ENCODE measurements around the gene CCSAP.

Gene CCSAP

GRCh38 chr1:229323885-229324553 is 18.8 kb downstream of the CCSAP start:
- no peak for DNase-seq
- H3K27me3 Mint-ChIP-seq: no peaks in the 10 kb centered on the region
- peaks cover 34% of the 10 kb centered on the region for H3K36me3 Mint-ChIP-seq (ENCODE audit: low read depth)
- no peak for ATAC-seq
- no peak overlapping the region for H3K4me3 Mint-ChIP-seq
- peaks cover 42% of the 10 kb centered on the region for H3K4me1 Mint-ChIP-seq
- no peak overlapping the region for H3K27ac Mint-ChIP-seq
- H3K9me3 Mint-ChIP-seq: no peaks in the 10 kb centered on the region

DNA sequence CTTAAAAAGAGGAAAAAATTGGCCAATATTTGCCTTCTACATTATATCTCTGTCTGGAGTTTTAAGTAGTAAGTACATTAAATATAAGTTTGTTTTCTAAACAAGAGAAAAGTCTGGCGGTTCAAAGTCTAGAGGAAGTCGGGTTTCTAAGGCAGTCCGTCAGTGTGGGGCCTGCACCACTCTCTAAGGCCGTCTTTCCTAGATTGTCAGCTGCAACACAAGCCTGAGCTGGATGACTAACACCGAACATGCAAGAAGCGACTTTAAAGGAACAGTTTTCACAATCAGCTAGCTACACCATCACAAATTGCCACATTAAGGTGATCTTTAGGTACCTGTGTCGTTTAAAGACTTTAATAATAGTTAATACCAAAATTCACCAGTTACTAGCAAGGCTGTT is 19.6 kb downstream of the CCSAP start:
- H3K27me3 Mint-ChIP-seq: no peaks in the 10 kb centered on the region
- H3K9me3 Mint-ChIP-seq: no peaks in the 10 kb centered on the region
- peaks cover 38% of the 10 kb centered on the region for H3K36me3 Mint-ChIP-seq (ENCODE audit: low read depth)
- H3K4me1 Mint-ChIP-seq: peaks cover 36% of the 10 kb centered on the region
- DNase-seq: no peak
- no peak for ATAC-seq
- no peak overlapping the region for H3K27ac Mint-ChIP-seq
- no peak overlapping the region for H3K4me3 Mint-ChIP-seq

- H3K4me3 Mint-ChIP-seq: no peak overlapping the region
- H3K9me3 Mint-ChIP-seq: no peaks in the 10 kb centered on the region
- H3K27me3 Mint-ChIP-seq: no peaks in the 10 kb centered on the region
- no peak for ATAC-seq
- peaks cover 23% of the 10 kb centered on the region for H3K36me3 Mint-ChIP-seq (ENCODE audit: low read depth)
- H3K27ac Mint-ChIP-seq: no peak overlapping the region
- peaks cover 6% of the 10 kb centered on the region for H3K4me1 Mint-ChIP-seq
- DNase-seq: no peak
These were observed 23.4 kb downstream of the CCSAP start for GRCh38 chr1:229319487-229319886.

- H3K4me1 Mint-ChIP-seq: no peaks in the 10 kb centered on the region
- H3K36me3 Mint-ChIP-seq (ENCODE audit: low read depth): peaks cover 14% of the 10 kb centered on the region
- ATAC-seq: no peak
These were observed 24.8 kb downstream of the CCSAP start for GRCh38 chr1:229318056-229318455.

GRCh38 chr1:229316166-229316565 is 26.7 kb downstream of the CCSAP start:
- no peaks in the 10 kb centered on the region for H3K4me1 Mint-ChIP-seq
- no peaks in the 10 kb centered on the region for H3K9me3 Mint-ChIP-seq
- DNase-seq (no peak), ATAC-seq (no peak)
- H3K36me3 Mint-ChIP-seq (ENCODE audit: low read depth): peaks cover 14% of the 10 kb centered on the region
- no peak overlapping the region for H3K4me3 Mint-ChIP-seq
- no peaks in the 10 kb centered on the region for H3K27me3 Mint-ChIP-seq
- H3K27ac Mint-ChIP-seq: no peak overlapping the region

More at GRCh38 chr1:229318056-229318455, 24.8 kb downstream of the CCSAP start:
- no peak overlapping the region for H3K27ac Mint-ChIP-seq
- H3K9me3 Mint-ChIP-seq: no peaks in the 10 kb centered on the region
- no peaks in the 10 kb centered on the region for H3K27me3 Mint-ChIP-seq
- no peak overlapping the region for H3K4me3 Mint-ChIP-seq
- DNase-seq: no peak

GRCh38 chr1:229310833-229311232 is 32.0 kb downstream of the CCSAP start:
- Mint-ChIP-seq H3K36me3 (ENCODE audit: low read depth) (peaks cover 14% of the 10 kb centered on the region), H3K27me3 (no peaks in the 10 kb centered on the region), H3K4me1 (no peaks in the 10 kb centered on the region), H3K9me3 (no peaks in the 10 kb centered on the region), H3K27ac (no peak overlapping the region), H3K4me3 (no peak overlapping the region)
- DNase-seq: no peak
- no peak for ATAC-seq

DNA sequence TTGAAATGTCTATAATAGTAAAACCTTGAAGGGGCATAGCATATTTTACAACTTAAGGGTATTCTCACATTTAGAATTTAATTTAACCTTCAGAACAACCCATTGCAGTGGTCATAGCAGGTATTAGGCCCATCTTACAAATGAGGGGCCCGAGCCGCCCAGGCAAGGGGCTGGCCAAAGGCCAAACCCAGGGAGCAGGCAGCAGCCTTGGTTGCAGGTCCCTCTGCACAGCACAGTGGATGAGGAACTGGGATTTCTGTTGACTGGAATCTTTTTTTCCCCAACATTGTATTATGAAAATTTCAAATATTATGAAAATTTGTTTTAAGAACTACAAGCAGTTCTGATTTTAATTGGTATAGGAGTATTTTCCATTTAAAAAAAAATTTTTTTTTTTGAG is 33.2 kb downstream of the CCSAP start:
- no peak for DNase-seq
- Mint-ChIP-seq H3K27me3 (no peaks in the 10 kb centered on the region), H3K9me3 (no peaks in the 10 kb centered on the region), H3K4me3 (no peak overlapping the region), H3K4me1 (peaks cover 4% of the 10 kb centered on the region), H3K36me3 (ENCODE audit: low read depth) (peaks cover 13% of the 10 kb centered on the region), H3K27ac (no peak overlapping the region)
- no peak for ATAC-seq

DNA sequence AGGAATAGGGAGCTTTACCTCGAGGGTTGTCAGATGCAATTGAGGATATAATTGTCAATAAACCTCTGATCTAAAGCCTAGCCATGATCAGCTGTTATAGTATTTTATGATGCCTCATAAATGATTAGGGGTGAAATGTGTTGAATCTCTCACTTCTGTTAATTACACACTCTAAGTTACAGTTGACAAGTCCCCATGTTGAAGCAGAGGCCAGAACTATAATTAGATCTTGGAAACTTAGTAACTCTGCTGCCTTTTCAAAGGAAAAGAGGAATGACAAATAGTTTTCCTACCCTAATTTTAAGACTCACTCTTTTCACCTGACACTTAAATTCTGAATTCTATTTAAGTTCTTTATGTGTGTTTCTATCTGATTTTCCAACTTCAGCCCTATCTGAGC is 33.8 kb downstream of the CCSAP start:
- no peaks in the 10 kb centered on the region for H3K9me3 Mint-ChIP-seq
- peaks cover 4% of the 10 kb centered on the region for H3K4me1 Mint-ChIP-seq
- no peaks in the 10 kb centered on the region for H3K27me3 Mint-ChIP-seq
- ATAC-seq (no peak), DNase-seq (no peak)
- peaks cover 17% of the 10 kb centered on the region for H3K36me3 Mint-ChIP-seq (ENCODE audit: low read depth)
- no peak overlapping the region for H3K4me3 Mint-ChIP-seq
- H3K27ac Mint-ChIP-seq: no peak overlapping the region

GRCh38 chr1:229305392-229305791 is 37.5 kb downstream of the CCSAP start:
- Mint-ChIP-seq H3K36me3 (ENCODE audit: low read depth) (peaks cover 30% of the 10 kb centered on the region), H3K27ac (no peak overlapping the region), H3K4me1 (peaks cover 12% of the 10 kb centered on the region), H3K9me3 (no peaks in the 10 kb centered on the region), H3K27me3 (no peaks in the 10 kb centered on the region), H3K4me3 (no peak overlapping the region)
- no peak for ATAC-seq
- no peak for DNase-seq

DNA sequence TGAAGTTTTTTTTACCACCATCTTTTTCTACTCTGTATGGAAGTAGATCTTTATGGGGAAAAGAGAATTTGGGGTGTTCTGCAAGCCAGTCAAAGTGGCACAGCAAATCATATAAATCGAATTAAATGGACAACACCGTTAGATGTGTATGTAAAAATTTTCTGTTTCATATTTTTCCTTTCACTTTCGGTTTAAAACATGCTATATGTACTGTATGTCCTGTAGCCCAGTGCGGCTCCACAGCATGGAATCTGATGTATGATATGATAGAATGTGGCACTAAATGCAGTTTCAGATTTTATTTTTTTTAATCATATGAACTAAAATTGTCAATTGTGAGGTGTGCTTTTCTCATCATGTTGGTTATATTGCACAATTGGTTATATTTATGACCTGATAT is 39.0 kb downstream of the CCSAP start:
- peaks cover 39% of the 10 kb centered on the region for H3K36me3 Mint-ChIP-seq (ENCODE audit: low read depth)

DNA sequence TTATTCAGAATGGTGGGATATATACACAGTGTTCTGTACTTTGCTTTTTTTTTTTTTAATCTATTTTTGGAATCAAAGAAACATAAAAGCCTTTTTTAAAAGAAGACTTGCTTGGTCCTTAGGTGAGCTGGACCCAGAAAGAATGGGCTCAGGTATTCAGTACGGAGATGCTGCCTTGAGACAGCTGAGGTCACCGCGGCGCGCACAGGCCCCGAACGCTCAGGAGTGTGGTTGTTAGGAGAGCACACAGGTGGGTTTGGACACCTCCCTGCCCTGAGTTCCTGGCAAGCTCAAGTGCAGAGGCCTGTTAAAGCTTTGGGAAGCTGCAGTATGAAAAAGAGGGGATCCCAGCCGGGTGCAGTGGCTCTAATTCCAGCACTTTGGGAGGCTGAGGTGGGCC is 40.1 kb downstream of the CCSAP start:
- Mint-ChIP-seq H3K36me3 (ENCODE audit: low read depth) (peaks cover 39% of the 10 kb centered on the region), H3K9me3 (no peaks in the 10 kb centered on the region), H3K27ac (no peak overlapping the region), H3K4me3 (no peak overlapping the region), H3K27me3 (no peaks in the 10 kb centered on the region), H3K4me1 (peaks cover 12% of the 10 kb centered on the region)
- no peak for DNase-seq
- ATAC-seq: no peak

More for the DNA sequence above, 39.0 kb downstream of the CCSAP start:
- peaks cover 12% of the 10 kb centered on the region for H3K4me1 Mint-ChIP-seq
- no peaks in the 10 kb centered on the region for H3K9me3 Mint-ChIP-seq
- no peaks in the 10 kb centered on the region for H3K27me3 Mint-ChIP-seq
- ATAC-seq (no peak), DNase-seq (no peak)
- no peak overlapping the region for H3K27ac Mint-ChIP-seq
- no peak overlapping the region for H3K4me3 Mint-ChIP-seq

- peaks cover 33% of the 10 kb centered on the region for H3K36me3 Mint-ChIP-seq (ENCODE audit: low read depth)
- H3K9me3 Mint-ChIP-seq: no peaks in the 10 kb centered on the region
- H3K27me3 Mint-ChIP-seq: no peaks in the 10 kb centered on the region
- no peak for DNase-seq
- no peak overlapping the region for H3K4me3 Mint-ChIP-seq
- ATAC-seq: no peak
- H3K27ac Mint-ChIP-seq: no peak overlapping the region
- peaks cover 8% of the 10 kb centered on the region for H3K4me1 Mint-ChIP-seq
These were observed 42.6 kb downstream of the CCSAP start for GRCh38 chr1:229300099-229300757.

- DNase-seq: no peak
- H3K4me3 Mint-ChIP-seq: no peak overlapping the region
- H3K4me1 Mint-ChIP-seq: peaks cover 9% of the 10 kb centered on the region
- no peaks in the 10 kb centered on the region for H3K27me3 Mint-ChIP-seq
- no peaks in the 10 kb centered on the region for H3K9me3 Mint-ChIP-seq
- H3K36me3 Mint-ChIP-seq (ENCODE audit: low read depth): peaks cover 32% of the 10 kb centered on the region
- ATAC-seq: no peak
- H3K27ac Mint-ChIP-seq: no peak overlapping the region
These were observed 43.9 kb downstream of the CCSAP start for GRCh38 chr1:229298887-229299503.

DNA sequence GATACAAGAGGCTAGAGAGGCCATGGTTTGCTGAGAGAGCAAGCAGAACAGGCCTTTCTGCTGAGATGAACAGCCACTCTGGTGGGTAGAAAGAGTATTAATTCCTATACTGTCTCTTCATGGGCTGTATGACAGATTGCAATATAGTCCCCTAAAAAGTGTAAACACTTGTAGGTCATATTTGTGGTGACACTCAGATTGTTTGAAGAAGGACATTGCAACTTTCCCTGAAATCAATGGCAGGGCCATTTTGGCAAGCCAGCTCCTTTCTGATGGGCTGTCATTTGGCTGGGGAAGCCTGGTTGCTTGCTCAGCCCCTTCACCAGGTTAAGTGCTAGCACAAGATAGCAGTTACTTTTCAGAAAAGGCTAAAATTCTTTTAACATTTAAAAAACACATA is 44.4 kb downstream of the CCSAP start:
- Mint-ChIP-seq H3K36me3 (ENCODE audit: low read depth) (peaks cover 30% of the 10 kb centered on the region), H3K27me3 (no peaks in the 10 kb centered on the region), H3K4me3 (no peak overlapping the region), H3K4me1 (peaks cover 5% of the 10 kb centered on the region), H3K9me3 (no peaks in the 10 kb centered on the region), H3K27ac (no peak overlapping the region)
- DNase-seq: no peak
- no peak for ATAC-seq

DNA sequence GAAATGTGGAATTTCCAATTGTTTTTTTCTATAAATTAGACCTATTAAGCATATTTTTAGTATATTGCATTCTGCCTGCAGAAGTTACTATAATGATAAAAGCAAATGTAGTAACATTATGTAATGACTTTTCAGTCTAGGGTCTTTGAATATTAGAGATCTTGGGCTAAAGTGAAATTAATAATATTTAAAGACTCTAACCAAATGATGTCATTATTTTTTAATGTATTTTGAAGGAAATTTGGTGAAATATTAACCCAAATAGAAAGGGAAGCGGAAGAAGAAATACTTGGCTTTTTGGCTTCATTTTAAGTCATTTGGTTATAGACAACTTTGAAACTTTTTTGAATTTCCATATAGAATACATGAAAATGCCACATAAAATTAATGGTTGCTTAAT is 45.1 kb downstream of the CCSAP start:
- peaks cover 27% of the 10 kb centered on the region for H3K36me3 Mint-ChIP-seq (ENCODE audit: low read depth)
- ATAC-seq: no peak
- no peak overlapping the region for H3K27ac Mint-ChIP-seq
- no peaks in the 10 kb centered on the region for H3K27me3 Mint-ChIP-seq
- no peak overlapping the region for H3K4me3 Mint-ChIP-seq
- no peak for DNase-seq
- H3K4me1 Mint-ChIP-seq: peaks cover 2% of the 10 kb centered on the region
- H3K9me3 Mint-ChIP-seq: no peaks in the 10 kb centered on the region

Data from activated naive CD8-positive, alpha-beta T cell treated with anti-CD3 and anti-CD28 coated beads, Interleukin-2, amount 50 U/mL, for 24 hours (primary cell).